ENCODE measurements around the gene ARVCF.

ARVCF gene

DNA sequence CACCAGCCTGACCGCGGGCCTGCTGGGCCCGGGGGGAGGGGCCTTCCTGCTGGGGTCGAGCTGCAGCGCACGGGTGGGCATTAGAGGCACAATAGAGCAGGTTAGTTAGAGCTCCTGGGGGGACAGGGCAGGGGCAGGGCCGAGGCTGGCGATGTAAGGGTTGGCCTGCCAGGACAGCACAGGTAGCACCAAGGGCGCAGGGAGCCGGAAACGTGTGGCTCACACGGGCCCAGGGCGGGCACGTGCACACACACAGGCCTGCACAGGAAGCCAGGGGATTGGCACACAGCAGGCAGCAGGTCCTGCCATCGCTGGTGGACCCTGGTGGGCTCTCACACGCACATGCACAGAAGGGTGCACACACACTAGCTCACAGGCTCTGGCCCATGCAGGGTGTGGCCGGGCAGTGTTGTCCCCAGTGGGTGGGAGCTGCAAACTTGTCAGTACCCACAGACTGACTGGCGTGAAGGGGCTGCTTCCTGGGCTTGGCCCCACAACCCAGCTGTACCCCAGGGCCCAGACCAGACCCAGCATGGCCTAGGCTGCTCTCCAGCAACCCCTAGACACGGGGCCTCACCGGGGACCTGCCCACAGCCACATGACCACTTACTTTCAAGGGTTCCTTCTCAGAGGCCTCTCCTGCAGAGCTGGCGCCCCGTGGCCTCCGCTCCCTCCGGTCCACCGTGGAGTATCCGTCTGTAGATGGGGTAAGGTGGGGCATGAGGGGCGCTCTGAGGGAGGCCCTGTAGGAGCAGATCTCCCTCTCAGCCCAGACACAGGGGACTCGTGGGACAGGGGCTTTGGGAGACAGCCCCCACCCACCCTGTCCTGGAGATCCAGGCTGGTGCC, 45.1 kb downstream of the ARVCF start:
- no peak for DNase-seq

GRCh38 chr22:19970479-19971275, 45.9 kb downstream of the ARVCF start:
- peak; percentile 45 for DNase-seq

DNA sequence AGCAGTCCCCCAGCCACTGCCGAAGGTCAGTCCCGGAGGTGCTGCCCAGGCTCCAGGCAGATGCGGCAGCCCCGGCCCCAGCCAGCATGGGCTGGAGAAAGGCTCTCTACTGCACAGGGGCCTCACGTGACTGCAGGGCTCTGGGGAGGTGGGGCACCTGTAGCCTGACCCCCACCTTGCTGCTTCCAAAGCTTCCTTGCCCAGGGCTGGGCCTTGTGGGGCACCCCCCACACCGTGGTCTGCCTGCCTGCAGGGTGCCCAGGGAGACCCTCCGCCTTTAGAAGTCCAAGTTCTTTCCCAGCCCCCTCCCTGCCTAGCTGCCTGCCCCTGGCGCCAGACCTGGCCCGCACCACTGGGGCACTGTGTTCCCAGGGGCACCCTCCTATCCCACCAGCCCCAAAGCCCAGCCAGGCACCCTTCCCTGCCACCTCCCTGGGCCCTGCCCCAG, 46.6 kb downstream of the ARVCF start:
- DNase-seq, result no peak

DNA sequence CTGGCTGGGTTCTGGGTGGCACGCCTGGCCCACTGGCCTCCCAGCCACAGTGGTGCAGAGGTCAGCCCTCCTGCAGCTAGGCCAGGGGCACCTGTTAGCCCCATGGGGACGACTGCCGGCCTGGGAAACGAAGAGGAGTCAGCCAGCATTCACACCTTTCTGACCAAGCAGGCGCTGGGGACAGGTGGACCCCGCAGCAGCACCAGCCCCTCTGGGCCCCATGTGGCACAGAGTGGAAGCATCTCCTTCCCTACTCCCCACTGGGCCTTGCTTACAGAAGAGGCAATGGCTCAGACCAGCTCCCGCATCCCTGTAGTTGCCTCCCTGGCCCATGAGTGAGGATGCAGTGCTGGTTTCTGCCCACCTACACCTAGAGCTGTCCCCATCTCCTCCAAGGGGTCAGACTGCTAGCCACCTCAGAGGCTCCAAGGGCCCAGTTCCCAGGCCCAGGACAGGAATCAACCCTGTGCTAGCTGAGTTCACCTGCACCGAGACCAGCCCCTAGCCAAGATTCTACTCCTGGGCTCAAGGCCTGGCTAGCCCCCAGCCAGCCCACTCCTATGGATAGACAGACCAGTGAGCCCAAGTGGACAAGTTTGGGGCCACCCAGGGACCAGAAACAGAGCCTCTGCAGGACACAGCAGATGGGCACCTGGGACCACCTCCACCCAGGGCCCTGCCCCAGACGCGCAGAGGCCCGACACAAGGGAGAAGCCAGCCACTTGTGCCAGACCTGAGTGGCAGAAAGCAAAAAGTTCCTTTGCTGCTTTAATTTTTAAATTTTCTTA, 47.3 kb downstream of the ARVCF start:
- no peak for DNase-seq

DNA sequence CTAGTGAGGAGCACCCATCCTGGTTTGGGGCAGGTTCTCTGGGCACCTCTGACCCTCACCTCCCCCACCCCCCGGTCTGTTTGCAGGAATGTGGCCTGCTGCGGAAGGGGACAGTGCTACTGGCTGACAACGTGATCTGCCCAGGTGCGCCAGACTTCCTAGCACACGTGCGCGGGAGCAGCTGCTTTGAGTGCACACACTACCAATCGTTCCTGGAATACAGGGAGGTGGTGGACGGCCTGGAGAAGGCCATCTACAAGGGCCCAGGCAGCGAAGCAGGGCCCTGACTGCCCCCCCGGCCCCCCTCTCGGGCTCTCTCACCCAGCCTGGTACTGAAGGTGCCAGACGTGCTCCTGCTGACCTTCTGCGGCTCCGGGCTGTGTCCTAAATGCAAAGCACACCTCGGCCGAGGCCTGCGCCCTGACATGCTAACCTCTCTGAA, 48.2 kb downstream of the ARVCF start:
- no peak for DNase-seq

DNA sequence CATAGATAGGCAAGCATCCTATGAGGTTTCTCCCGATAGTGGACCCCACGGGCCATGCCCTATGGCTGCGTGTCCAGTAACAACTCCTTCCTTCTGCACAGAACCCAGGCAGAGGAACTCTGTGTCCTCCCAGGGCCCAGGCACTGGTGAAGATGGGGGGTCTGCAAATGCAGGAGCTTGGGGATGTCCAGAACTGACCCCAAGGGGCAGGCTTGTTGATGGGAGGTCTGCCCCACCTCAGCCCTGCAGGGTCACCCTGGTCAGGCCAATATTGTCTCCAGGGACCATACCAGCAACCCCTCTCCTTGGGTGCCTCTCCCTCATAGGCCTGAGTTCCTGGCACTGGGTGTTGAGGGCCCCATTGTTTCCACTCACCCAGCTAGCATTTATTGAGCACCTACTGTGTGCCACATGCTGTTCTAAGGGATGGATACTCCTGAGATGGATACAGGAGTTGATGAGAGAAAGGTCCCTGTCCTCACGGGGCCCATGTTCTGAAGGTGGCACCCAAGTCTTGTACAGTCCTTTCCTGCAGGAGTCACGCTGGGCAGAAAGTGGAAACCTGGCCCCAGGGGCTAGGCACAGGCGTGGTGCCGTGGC, 48.7 kb downstream of the ARVCF start:
- no peak for DNase-seq

GRCh38 chr22:19966908-19967750, 49.5 kb downstream of the ARVCF start:
- no peak for DNase-seq

DNA sequence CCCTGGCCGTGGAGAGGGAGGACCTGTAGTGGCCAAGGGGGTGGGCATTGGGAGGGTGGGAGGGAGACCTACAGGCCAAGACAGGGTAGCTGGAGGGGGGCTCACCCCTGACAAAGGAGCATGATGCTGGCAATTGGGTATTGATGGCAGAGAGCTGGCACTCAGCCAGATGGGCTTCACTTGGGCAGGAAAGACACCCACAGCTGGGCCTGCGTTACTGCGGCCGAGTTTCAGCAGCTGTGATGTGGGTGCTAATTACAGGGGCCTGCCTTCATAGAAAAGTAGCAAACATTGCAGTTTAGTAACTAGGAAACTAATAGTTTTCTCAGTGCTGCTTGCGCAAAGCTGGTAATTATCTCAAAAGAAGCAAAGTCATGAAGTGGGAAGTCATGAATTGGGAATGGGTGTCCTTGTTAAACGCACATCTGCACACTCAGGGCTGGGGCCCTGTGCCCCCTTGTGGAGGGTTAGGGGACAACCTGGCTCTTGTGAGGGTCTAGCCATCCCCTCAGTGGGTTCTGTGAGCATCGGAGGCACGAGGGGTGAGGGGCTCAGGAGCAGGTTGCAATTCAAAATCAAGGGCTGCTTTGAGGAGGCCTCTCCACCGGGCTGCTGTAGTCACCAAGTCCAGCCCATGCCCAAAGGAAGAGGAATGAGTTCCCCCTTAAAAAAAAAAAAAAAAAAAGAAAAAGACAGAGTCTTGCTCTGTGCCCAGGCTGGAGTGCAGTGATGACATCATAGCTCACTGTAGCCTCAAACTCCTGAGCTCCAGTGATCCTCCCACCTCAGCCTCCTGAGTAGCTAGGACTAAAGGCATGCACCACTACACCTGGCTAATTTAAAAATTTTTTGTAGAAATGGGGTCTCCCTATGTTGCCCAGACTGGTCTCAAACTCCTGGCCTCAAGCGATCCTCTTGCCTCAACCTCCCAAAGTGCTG, 50.6 kb downstream of the ARVCF start:
- no peak for DNase-seq

DNA sequence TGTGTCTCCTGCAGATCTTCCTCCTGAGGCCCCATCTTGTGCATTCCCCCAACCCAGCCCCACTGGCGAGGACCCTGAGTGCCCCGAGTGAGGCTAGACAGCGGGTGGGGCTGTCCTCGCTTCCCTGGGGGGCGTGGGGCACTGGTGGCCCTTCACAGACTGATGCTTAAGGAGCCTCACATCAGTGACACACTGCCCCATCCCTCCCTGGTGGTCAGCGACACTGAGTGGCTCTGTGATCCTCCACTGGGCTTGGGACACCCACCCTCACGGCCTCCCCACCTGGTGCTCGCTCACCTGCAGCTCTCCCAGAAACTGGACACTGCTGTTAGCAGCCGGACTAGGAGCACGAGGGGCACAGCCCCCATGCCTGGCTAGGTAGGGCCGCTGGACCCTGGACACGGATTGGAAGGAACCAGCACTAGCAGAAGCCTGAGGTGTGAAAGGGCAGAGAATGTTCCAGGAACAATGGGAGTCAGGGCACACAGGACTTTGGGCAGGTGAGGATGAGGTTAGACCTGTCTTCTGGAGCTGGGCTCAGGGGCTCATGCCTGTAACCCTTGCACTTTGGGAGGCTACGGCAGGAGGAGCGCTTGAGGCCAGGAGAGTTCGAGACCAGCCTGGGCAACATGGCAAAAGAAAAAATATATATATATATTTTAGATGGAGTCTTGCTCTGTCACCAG, 51.8 kb downstream of the ARVCF start:
- no peak for DNase-seq

DNA sequence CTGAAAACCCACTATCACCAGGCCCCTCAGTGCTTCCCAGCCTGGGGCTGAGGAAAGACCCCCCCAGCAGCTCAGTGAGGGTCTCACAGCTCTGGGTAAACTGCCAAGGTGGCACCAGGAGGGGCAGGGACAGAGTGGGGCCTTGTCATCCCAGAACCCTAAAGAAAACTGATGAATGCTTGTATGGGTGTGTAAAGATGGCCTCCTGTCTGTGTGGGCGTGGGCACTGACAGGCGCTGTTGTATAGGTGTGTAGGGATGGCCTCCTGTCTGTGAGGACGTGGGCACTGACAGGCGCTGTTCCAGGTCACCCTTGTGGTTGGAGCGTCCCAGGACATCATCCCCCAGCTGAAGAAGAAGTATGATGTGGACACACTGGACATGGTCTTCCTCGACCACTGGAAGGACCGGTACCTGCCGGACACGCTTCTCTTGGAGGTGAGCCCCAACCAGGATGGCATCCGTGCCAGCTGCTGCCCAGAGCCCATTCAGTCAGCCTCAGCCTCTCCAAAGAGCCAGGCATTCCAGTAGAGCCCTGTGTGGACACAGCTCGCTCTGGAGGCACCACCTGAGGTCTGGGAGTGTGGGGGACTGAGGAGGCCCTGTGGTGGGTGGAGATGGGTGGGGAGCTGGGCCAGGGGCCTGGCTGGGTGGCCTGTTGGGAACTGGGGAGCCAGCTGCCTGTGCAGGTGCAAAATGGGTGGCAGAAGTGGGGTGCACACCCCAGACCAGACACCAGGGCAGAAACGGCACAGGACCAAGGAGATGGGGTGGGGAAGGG, 52.6 kb downstream of the ARVCF start:
- DNase-seq, result no peak

- no peak for DNase-seq
Measured at GRCh38 chr22:19962909-19963806, 53.5 kb downstream of the ARVCF start.

DNA sequence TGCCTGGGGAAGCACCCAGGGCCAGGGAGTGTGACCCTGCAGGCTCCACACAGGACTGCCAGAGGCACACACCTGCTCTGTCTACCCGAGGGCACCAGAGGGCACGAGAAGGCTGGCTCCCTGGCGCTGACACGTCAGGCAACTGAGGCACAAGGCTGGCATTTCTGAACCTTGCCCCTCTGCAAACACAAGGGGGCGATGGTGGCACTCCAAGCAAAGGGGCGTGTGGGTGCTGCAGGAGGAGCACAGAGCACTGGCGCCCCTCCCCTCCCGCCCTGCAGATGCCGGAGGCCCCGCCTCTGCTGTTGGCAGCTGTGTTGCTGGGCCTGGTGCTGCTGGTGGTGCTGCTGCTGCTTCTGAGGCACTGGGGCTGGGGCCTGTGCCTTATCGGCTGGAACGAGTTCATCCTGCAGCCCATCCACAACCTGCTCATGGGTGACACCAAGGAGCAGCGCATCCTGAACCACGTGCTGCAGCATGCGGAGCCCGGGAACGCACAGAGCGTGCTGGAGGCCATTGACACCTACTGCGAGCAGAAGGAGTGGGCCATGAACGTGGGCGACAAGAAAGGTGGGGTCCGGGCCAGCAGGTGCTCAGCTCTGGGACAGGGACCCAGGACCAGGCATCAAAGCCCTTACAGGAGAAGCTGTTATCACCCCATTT, 54.2 kb downstream of the ARVCF start:
- DNase-seq, result peak; percentile 56

DNA sequence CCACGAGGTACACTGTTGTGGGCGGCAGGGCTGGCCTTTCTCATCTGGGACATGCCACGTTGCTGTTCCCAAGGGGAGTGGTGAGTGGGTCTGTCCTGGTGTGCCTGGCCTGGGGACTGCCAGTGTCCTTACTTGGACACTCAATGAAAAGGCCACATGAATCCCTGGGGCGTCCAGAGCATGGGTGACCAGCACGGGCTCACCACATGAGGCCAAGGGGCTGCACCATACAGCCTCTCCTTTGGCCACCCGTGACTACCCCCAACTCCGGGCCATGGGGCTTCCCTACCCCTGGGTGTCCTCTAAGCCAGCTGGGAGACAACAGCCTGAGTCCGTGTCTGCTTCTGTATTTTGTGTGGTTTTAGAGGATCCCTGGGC, 54.8 kb downstream of the ARVCF start:
- no peak for DNase-seq

DNA sequence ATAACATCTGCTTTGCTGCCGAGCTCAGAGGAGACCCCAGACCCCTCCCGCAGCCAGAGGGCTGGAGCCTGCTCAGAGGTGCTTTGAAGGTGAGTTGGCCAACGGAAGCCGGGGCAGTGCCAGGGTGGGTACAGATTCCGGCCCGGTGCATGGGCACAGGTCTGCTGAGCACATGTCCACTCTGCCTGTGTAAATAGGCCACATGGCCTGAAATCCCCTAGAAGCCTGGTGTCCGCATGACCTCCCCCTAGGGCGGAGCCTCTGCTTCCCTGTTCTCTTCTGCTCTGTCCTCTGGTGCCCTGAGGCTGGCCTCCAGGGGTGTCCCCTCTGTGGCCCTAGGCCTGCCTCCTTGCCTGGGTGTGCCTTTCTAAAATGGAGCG, 55.4 kb downstream of the ARVCF start:
- no peak for DNase-seq

DNA sequence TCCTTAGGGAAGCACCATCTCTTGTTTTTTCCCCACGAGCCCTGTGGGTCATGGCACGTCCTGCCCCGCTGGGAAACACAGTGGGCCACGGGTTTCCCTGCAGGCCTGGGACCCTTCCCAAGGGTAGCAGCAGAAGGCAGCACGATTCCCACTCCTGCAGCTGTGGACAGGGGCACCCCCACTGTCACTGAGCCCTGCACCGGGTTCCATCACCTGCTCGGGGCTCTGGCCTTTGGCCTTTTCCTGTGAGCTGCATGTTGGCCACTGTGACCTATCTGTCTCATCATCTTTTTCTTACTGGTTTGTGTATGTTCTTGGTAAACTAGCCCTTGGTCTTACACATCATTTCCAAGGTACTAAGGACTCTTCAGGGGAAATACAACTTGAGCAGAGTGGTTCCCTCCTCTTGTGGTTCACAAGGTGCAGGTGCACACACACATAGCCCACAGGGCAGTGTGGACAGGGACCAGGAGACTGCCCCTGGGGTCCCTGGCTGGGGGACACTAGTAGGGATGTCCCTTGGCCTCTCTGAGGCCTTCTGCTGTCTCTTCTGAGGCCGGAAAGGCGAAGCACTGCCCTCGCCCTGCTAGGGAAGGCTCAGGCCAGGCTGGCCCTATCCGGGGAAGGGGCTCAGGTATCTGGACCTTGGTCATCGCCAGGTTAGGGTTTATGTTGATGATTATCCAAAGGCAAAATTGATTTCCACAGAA, 56.0 kb downstream of the ARVCF start:
- DNase-seq, result no peak
